Muscle of arm (tissue), 12 donors: ENCODE data around the gene DIP2B. TPM values are rescaled to one million over a fixed set of nuclear protein-coding genes. Genes with fewer than 3 reads are reported as not detected.

Experiments
- DNase-seq: peaks from one replicate; pipeline ENCODE4 v3.0.0-alpha.2; 2013
- polyA plus RNA-seq, 12 donors: library from polyadenylated mRNA; unstranded; fragments of 120-200 nt; gene quantifications; one replicate each; pipeline ENCODE4 v1.2.1, GENCODE V29; 2013; ENCODE audit not compliant: insufficient read length in 12 of 12

DIP2B gene
- polyA plus RNA-seq, 12 donors: 15.2 to 25.8 (median 21.5) TPM; not detected in 1

DNA sequence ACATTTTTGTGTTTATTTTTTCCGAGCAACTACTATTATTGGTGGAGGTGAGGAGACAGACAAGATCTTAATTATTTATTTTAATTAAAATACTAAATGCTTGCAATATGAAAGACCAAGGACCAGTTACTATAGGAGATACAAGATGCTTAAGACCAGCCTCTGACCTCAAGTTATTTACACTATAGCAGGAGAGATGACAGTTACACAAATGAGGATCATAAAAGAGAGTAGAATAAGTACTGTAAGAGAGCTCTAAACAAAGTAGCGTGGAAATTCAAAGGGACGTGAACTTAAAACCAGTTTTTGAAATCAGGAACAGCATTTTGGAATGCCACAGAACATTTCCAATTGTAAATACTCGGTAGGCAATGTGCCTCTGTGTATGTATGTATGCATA lies 131.1 kb downstream of the DIP2B start:
- DNase-seq: no peak

DNA sequence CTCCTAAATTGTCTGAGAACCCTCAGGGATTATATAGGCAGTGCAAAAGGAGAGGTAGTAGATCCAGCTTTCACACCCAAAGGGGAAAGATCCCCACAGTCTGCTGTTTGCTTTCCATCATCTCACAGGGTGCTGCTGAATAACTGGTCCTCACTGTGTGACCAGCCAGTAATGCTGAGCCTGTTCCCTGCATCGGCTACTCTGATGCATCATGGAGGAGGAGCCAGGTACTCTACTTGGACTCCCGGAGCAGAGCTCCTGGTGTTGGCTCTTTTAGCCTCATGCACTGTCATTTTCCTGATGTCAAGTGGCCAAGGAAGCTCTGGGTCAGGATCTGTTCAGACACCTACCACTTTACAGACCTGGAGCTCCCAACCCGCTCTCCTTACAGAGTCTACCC lies 131.7 kb downstream of the DIP2B start:
- no peak for DNase-seq

DNA sequence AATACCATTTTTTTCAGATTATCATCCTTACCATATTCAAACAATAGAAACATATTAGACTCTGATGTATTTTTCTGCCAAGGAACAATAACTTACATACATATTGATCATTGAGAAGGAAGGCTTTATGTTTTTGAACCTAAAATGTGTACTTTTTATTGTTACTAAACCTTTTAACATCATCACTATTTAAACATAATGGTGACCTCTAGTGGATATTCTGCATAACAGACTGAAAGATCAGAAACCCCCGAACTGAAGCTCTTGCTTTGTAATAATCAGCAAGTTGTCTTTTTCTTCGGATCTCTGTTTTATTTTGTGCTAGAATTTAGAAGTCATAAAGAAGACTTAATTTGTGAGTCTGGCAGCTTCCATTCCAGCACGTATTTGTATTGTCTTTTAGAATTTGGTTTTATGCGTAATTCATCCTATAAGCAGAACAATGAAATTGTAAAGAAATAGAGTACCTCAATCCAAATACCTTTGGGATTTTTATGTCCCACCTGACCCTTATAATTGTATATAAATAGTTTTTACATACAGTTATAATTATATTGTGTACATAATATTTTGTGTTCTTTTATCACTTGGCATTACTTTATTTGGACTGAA lies 133.2 kb downstream of the DIP2B start:
- DNase-seq: peak; percentile 40

DNA sequence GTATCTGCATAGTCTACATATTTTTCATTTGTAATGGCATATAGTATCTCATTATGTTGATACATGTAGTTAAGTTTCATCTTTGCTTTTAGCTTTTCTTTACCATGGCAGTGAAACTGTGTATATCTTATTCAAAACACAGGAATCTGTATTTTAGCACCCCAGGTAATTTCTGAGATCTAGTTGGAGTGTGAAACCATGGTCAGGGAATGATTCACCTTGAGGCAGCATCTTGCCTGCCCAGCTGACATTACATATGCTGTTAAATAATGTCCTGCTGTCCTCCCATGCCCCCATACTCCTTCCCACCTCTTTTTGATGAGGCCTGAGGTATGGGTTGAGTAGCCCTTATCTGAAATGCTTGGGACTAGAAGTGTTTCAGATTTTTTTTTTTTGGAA lies 133.7 kb downstream of the DIP2B start:
- DNase-seq: no peak

DNA sequence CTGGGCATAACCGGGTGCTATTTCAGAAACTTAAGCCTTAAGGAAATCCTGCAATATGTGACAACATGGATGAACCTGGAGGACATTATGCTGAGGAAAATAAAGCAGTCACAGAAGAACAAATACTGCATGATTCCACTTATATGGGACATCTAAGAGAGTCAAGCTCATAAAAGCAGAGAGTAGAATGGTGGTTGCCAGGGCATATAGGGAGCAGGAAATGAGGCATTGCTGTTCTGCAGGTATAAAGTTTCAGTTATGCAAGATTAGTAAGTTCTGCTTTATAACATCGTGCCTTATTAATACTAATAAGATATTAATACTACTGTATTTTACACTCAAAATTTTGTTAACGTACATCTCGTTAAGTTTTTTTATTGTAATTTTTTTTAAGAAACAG lies 134.9 kb downstream of the DIP2B start:
- no peak for DNase-seq

DNA sequence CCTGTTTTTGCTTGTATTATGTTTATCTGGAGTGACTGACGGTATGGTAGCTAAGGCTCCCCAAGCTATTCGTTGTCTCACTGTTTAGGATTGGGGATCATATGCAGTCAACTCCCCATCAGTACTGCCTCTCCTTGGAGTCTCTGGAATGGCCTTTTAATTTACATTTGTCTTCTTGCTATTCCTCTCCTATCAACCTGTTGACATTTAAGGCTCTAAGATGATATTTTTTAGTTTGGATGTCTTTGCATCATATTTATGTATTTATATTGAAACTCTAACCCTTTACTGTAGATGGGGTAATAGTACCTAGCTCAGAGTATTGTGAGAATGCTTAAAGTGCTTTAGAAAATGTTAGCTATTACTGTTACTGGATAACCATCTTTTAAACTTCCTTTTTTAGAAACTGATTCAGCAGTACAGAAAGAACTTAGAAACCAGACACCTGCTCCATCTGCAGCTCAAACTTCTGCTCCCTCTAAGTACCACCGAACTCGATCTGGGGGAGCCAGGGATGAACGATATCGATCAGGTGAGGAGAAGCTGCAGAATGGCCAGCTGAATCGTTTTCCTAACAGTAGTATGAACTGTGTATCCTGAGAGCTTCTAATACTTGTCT lies 135.6 kb downstream of the DIP2B start:
- DNase-seq: no peak

DNA sequence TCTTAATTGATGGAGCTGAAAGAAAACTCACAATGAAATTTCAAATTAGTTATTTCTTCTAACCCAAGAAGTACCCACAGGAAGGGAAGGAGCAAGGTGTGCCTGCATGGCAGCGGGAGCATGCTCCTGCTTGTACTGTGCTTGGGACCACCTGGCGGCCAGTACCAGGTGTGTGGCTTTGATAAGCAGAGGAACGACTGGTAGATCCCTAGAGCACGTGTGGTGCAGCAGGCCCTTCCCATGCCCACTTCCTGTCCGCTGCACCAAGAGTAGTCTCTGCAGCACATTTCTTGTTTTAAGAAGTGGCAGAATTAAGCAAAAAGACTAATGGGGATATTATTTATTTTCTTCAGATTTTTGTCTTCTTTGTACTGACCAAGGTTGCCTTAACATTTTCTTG lies 136.8 kb downstream of the DIP2B start:
- DNase-seq: no peak

DNA sequence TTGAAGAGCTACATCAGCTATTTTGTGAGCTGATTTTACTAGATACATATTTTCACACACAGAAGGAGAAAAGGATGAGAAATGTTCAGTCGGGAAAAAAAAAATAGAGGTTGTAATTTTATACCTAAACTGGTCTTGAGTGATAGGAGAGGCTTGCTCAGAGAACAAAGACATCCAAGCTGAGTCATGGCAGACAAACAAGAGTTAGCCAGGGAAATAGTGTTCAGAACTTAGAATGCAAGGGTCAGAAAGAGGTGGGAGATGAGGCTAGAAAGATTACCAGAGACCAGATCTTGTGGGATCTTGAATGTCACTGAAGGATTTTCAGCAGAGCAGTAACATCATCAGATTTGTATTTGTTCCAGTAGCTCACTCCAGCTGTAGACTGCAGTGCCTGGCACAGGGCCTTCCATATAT lies 137.3 kb downstream of the DIP2B start:
- DNase-seq: no peak

DNA sequence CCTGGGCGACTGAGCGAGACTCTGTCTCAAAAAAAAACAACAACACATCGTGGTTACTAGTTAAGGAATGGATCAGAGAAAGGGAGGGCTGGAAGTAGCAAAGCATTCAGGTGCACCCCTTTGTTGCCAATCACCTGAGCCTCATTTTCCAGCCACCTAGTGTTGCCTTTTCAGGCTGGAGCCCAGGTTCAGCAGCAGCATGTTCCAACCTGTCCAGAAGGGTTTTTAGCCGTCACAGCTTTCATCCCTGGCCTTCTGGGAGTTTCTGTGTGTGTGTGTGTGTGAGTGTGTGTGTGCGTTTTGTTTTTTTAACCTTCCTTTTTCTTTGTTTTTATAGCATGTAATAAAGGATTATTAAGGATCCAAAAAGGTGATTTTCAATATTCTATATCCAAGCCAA lies 138.0 kb downstream of the DIP2B start:
- DNase-seq: no peak

DNA sequence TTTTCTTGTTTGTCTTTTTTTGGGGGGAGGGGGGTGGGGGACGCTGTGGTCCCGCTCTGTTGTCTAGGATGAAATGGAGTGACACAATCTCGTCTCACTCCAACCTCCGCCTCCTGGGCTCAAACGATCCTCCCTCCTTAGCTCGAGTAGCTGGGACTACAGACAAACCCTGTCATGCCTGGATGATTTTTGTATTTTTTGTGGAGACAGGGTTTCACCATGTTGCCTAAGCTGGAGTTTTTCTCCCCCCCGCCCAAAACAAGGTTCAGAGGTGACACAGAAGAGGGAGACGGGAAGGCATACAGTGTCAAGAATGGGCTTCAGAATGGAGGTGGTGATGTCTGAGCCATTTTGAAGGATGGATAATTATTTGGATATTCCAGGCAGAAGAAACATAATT lies 142.2 kb downstream of the DIP2B start:
- DNase-seq: no peak

DNA sequence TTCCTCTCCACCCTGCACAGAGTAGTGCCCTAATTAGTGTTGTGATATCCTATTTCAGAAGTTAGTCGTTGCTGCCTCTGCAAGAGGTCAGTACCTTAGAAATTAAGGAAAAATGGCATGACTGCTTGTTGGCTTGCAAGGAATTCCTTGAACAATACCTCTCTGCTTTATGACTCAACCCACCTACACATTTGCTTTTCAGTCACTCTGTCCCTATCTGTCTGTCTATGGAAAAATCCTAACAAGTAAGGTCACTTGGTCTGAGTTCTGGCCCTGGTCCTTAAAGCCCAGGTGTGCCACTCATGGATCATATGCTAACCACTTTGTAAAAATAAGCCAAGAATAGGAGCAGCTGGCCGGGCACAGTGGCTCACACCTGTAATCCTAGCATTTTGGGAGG lies 142.7 kb downstream of the DIP2B start:
- DNase-seq: no peak

DNA sequence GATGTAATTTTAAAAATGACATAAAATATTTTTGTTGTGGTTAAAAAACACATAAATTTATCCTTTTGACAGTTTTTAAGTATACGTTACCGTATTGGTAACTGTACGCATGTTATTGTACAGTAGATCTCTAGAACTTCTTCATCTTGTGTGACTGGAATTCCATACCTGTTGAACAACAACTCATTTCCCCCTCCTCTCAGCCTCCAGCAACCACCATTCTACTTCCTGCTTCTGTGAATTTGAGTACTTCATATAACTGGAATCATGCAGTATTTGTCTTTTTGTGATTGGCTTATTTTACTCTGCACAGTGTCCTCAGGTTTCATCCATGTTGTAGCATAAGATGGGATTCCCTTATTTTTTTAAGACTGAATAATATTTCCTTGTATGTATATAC lies 145.5 kb downstream of the DIP2B start:
- no peak for DNase-seq

DNA sequence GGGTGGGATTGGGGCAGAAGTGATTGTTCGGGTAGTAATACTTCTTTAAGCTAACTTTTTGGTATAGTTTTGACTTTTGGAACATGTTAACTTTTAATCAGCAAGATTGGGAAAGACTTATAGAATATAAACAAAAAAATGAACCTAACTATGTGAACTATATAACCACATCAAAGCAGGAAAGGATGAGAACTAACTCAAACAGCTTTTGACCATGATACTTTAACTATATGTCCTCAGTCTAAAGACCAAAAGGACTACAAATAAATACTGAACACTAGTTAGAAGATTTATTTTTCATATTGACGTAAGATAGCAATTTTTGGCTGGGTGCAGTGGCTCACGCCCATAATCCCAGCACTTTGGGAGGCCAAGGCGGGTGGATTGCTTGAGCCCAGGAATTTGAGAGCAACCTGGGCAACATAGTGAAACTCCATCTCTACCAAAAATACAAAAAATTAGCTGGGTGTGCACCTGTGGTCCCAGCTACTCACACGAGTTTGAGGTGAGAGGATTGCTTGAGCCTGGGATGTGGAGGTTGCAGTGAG lies 150.7 kb downstream of the DIP2B start:
- no peak for DNase-seq

DNA sequence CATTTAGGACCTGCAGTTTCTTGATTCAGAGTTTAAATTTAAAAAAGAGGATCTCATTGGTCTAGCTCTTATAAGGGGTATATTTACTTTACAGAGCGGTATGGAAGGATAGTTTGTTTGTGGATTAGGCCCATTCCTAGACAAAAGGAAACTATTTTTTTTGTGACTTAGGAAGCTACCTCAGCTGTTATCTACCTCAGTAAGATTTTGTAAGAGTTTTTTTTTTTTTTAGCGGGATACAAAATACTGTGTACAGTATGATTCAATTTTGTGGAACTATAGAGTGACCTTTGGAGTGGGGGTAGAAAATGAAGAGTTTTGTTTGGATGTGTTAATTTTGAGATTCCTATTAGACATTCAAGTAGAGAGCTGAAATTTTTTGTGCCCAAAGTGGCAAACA lies 154.5 kb downstream of the DIP2B start:
- no peak for DNase-seq

DNA sequence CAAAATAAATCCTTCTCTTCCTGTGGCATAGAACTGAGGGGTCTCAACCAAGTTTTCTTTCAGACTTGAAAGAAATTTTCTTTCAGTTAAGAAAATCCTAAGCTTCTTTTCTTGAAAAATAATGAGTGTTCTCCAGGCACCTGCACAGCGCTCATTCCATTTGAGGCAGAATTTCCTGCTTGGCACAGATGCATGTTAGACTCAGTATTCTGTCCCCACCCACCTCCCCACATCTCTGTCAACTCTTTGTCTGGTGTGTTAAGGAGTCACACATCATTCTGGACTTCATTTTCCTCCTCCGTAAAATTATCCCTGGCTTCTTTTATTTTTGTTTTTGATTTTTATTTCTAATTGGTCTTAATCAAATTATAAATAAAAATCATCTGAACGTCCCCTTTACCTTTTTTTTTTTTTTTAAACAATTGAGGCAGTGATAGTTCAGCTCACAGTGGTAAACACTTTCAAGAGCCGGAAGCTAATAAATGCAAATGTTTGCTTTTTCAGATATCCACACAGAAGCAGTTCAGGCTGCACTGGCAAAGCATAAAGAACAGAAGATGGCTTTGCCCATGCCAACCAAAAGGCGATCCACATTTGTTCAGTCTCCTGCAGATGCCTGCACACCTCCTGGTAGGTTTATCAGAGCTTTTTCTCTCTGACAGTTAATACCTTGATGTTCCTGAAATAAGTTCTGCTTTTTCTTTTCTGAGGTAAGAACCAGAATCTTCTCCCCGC lies 155.1 kb downstream of the DIP2B start:
- DNase-seq: no peak

DNA sequence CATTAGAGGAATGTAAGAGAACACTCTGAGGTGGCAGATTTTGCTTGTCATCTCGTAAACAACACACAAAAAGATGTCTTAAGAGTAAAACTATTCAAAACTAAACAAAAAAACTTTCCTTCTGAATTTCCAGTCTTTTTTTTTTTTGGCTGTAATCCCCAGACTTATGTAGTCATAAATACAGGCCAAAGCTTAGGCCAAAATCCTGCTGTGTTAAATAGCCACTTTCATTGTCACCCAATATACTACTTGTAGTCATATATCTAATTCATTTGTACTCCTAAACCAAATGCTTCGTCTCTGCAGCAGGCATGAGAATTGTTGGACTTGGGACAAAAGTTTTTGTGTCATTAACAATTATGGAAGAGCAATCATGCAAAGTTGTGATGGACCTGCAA lies 155.6 kb downstream of the DIP2B start:
- DNase-seq: no peak

DNA sequence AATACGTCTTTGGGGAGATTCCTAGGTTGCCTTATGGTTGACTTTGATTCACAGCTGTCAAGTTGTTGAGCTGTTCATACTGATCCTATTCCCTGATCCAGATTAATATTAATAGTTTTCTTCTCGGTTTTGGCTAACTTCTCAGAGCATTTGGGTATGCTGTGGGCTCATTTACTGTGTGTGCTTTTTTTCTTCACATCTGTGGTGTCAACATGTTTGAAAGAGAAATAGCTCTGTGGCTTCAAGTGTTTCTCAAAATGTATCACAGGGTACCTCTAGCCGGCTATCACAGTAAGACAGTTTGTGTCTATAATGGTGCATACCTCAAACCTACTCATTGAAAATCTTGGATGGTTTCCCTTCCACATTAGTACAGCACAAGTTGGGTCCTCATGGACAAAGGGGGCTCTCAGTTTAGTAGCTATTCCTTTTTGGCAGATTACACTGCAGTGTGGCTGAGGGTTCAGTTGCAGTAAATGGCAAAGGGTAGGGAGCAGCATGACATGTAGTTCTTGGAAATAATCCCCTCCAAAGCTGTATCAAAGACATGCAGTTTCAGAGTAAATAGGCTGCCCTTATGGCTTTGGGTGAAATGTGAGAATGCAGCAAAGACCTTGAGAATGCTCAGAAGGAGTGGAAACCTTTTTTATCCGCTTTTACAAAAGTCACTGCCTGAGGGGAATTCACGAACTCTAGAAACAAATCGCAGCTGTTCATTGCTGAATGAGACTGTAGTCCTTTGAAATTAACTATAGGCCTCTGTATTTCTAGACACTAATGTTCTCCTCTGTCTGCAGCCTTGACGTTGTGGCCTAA lies 156.7 kb downstream of the DIP2B start:
- DNase-seq: no peak

DNA sequence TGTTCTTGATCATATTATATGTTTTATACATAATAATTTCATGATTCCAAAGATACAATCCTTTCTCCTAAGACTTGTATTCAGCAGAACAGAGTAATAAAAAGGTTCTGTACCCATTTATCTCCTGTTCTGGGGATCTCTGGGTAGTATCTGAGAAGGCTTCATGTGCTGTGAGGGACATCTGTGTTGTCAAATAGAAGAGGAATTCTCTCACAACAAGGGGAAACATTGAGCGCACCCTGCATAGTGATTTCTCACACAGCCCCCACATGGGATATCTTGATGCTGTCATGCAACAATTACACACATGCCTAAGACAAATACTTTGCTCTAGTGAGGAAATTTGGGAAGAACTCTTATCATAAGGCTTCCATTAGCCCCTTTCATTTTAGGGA lies 157.3 kb downstream of the DIP2B start:
- DNase-seq: no peak

DNA sequence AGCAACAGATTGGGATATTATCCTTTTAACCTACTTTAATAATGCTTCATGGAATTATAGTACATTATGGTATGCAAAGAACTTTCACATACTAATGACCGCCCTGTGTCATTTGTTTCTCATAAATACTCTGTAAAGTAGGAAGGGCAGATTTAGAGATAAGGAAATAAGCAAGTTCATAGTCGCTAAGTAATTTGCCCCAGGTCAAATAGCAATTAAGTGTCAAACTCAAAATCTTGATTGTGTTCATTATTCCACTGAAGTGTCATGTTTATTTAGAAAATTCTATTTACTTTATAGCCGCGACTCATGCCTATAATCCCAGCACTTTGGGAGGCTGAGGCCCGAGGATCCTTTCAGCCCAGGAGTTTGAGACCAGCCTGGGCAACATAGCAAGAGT lies 160.4 kb downstream of the DIP2B start:
- no peak for DNase-seq

DNA sequence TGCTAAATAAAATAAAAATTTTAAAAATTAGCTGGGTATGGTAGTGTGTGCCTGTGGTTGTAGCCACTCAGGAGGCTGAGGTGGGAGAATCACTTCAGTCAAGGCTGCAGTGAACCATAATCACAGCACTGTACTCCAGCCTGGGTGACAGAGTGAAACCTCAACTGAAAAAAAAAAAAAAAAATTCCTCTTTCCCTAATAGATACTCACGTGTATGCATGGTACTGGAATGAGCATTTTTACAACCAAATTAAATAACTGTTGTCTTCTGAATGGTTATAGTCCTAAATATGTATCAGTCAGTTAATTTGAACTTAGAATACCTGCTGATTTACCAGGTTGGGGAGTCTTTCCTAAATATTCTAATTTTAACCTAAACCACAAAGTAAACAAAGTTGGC lies 160.8 kb downstream of the DIP2B start:
- no peak for DNase-seq

DNA sequence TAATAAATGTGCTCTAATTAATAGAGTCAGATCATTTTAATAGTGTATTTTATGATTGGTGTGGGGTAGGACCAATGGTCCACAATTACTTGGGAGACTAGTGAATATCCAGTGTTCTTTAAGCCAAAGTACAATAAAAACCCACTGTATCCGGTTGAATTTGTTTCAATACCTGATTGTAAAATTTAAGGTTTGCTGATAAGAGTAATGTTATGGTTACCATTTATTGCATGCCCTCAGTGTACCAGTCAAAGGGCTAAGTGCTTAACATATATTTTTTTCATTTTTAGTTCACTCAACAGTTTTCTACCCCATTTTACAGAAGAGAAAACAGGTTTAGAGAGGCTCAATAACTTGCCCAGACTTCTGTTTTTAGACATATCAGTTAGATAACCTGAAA lies 161.2 kb downstream of the DIP2B start:
- DNase-seq: no peak

DNA sequence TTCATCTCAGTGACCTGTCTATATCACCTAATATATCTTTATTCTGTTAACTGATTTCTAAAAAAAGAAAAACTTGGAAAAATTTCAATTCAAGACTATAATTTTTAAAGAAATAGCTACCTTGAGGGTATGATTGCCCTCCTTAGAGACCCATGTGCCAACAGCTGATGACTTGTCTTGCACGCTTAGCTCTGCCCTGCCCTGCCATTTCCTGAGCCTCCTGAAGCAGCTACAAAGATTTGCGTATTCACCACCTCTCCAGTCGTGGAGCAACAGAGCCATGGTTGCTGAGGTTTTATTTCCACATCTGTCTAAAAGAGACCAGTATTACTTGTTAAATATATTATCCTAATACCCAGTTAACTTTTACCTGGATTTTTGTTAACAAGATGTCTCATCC lies 167.4 kb downstream of the DIP2B start:
- no peak for DNase-seq
